ENCODE data around the gene FANCD2. TPM values are rescaled to one million over a fixed set of nuclear protein-coding genes. Genes with fewer than 3 reads are reported as not detected.
"Not testable (repeated sequence)": the region's sequence is repeated elsewhere in the genome, so short reads cannot be mapped to it uniquely, and the experiment has no call there.

FANCD2 gene
- total and polyA plus RNA-seq, 2 donors (not counting 1 experiment from before 2014, with no cell fraction given), result 7.1 to 9.7 TPM

DNA sequence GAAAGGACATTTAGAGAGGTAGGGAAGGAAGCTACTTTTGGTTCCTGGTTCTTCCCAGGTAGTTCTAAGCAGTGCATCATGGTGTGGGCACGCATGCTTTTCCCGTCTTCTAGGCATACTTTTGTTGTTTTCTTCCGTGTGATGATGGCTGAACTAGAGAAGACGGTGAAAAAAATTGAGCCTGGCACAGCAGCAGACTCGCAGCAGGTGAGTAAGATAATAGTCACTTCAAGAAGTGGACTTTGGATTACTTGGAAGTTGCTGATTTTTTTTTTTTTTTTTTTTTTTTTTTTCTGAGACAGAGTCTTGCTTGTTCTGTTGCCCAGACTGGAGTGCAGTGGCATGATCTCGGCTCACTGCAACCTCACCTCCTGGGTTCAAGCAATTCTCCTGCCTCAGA is 63.9 kb downstream of the FANCD2 start:
- Histone ChIP-seq H3K27me3 (ENCODE audit: control insufficient read depth, insufficient read depth, low read length) (no peaks in the 10 kb centered on the region), H2AFZ (ENCODE audit: low read length) (no peak overlapping the region), H3K9ac (ENCODE audit: insufficient read depth, low read length) (no peak overlapping the region), H3K4me2 (ENCODE audit: extremely low read depth, insufficient read depth, low read length) (no peak overlapping the region), H3K79me2 (ENCODE audit: control insufficient read depth, insufficient read depth, low read length) (no peaks in the 10 kb centered on the region), H3K4me1 (ENCODE audit: control insufficient read depth, extremely low read depth, insufficient read depth, low read length) (no peaks in the 10 kb centered on the region), H3K4me3 (replicated peaks in 1 of 4; ENCODE audit: control extremely low read depth in 1 of 4, insufficient read depth in 1 of 4, low read depth in 3 of 4, low read length in 4 of 4) (no peak overlapping the region), H3K9me3 (ENCODE audit: control insufficient read depth, insufficient read depth, low read depth, low read length) (no peaks in the 10 kb centered on the region), H3K27ac (ENCODE audit: insufficient read depth, low read length) (no peak overlapping the region), H3K36me3 (ENCODE audit: control insufficient read depth, insufficient read depth, low read length) (peaks cover 2% of the 10 kb centered on the region), H4K20me1 (ENCODE audit: control insufficient read depth, extremely low read depth, insufficient read depth, low read length) (no peaks in the 10 kb centered on the region)
- TF ChIP-seq, protein P1, sequence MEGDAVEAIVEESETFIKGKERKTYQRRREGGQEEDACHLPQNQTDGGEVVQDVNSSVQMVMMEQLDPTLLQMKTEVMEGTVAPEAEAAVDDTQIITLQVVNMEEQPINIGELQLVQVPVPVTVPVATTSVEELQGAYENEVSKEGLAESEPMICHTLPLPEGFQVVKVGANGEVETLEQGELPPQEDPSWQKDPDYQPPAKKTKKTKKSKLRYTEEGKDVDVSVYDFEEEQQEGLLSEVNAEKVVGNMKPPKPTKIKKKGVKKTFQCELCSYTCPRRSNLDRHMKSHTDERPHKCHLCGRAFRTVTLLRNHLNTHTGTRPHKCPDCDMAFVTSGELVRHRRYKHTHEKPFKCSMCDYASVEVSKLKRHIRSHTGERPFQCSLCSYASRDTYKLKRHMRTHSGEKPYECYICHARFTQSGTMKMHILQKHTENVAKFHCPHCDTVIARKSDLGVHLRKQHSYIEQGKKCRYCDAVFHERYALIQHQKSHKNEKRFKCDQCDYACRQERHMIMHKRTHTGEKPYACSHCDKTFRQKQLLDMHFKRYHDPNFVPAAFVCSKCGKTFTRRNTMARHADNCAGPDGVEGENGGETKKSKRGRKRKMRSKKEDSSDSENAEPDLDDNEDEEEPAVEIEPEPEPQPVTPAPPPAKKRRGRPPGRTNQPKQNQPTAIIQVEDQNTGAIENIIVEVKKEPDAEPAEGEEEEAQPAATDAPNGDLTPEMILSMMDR (conservative IDR thresholded peaks at IDR 0.05 in 1 of 2, IDR thresholded peaks at IDR 0.05 in 1 of 2; ENCODE audit: low read depth in 1 of 2, low read length in 2 of 2), result no peak
- no peak for TF ChIP-seq EZH2 (IDR thresholded peaks at IDR 0.05; ENCODE audit: low read length, missing control alignments)
- no peak for DNase-seq (ENCODE audit: low read depth in 2 of 2)

- H3K4me2 ChIP-seq (ENCODE audit: extremely low read depth, insufficient read depth, low read length); H3K9ac ChIP-seq (ENCODE audit: insufficient read depth, low read length); H4K20me1 ChIP-seq (ENCODE audit: control insufficient read depth, extremely low read depth, insufficient read depth, low read length); H3K79me2 ChIP-seq (ENCODE audit: control insufficient read depth, insufficient read depth, low read length); H3K27ac ChIP-seq (ENCODE audit: insufficient read depth, low read length); H3K9me3 ChIP-seq (ENCODE audit: control insufficient read depth, insufficient read depth, low read depth, low read length); H3K27me3 ChIP-seq (ENCODE audit: control insufficient read depth, insufficient read depth, low read length); H2AFZ ChIP-seq (ENCODE audit: low read length); H3K36me3 ChIP-seq (ENCODE audit: control insufficient read depth, insufficient read depth, low read length); H3K4me3 ChIP-seq (replicated peaks in 1 of 4; ENCODE audit: control extremely low read depth in 1 of 4, insufficient read depth in 1 of 4, low read depth in 3 of 4, low read length in 4 of 4); H3K4me1 ChIP-seq (ENCODE audit: control insufficient read depth, extremely low read depth, insufficient read depth, low read length); DNase-seq (ENCODE audit: low read depth in 2 of 2): not testable (repeated sequence)
Observed at GRCh38 chr3:10090774-10091173, 64.5 kb downstream of the FANCD2 start.

DNA sequence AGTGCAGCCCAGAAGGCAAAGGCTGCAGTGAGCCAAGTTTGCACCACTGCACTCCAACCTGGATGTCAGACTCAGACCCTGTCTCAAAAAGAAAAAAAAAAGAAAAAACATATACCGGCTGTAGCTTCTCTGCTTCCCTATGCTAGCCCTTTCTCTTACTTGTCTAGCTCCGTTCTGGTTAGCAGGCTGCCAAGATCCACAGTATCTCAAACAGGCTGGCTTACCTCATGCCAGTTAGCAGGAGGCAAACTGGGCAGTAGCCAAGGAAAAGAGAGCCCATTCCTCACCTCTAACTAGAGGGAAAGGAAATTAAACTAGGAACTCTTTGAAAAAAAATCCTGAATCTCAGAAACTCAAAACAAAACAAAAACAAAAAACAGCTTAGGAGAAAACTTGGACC is 65.2 kb downstream of the FANCD2 start:
- H4K20me1 ChIP-seq (ENCODE audit: control insufficient read depth, extremely low read depth, insufficient read depth, low read length); H3K4me2 ChIP-seq (ENCODE audit: extremely low read depth, insufficient read depth, low read length); H3K4me3 ChIP-seq (replicated peaks in 1 of 4; ENCODE audit: control extremely low read depth in 1 of 4, insufficient read depth in 1 of 4, low read depth in 3 of 4, low read length in 4 of 4): not testable (repeated sequence)

DNA sequence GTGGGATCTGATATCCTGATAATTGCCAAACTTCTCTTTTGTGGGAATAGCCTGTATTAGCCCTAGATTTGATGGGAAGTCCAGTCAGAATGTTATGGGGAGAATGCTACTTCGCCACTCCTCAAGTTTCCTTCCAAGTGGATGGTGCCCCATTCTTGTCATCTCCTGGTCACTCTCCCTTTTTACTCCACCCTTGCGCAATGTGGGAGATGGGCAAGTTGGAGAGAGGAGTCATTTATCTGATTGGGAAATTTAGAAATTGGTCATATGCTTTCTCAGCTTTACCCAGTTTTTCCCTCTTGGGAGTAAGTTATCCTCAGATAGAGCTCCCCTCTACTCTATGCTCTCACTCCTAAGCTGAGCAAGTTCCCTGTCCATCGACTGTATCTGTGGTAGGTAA is 67.4 kb downstream of the FANCD2 start:
- no peak for DNase-seq (ENCODE audit: low read depth in 2 of 2)
- H3K36me3 ChIP-seq (ENCODE audit: control insufficient read depth, insufficient read depth, low read length), result peaks cover 2% of the 10 kb centered on the region
- no peak overlapping the region for H3K4me2 ChIP-seq (ENCODE audit: extremely low read depth, insufficient read depth, low read length)
- H3K79me2 ChIP-seq (ENCODE audit: control insufficient read depth, insufficient read depth, low read length), result no peaks in the 10 kb centered on the region
- H3K9me3 ChIP-seq (ENCODE audit: control insufficient read depth, insufficient read depth, low read depth, low read length), result no peaks in the 10 kb centered on the region
- no peak overlapping the region for H3K27ac ChIP-seq (ENCODE audit: insufficient read depth, low read length)
- no peak overlapping the region for H2AFZ ChIP-seq (ENCODE audit: low read length)
- no peak overlapping the region for H3K9ac ChIP-seq (ENCODE audit: insufficient read depth, low read length)
- H3K4me3 ChIP-seq (replicated peaks in 1 of 4; ENCODE audit: control extremely low read depth in 1 of 4, insufficient read depth in 1 of 4, low read depth in 3 of 4, low read length in 4 of 4), result no peak overlapping the region
- TF ChIP-seq EZH2 (IDR thresholded peaks at IDR 0.05; ENCODE audit: low read length, missing control alignments), result no peak
- TF ChIP-seq, protein P1 (conservative IDR thresholded peaks at IDR 0.05 in 1 of 2, IDR thresholded peaks at IDR 0.05 in 1 of 2; ENCODE audit: low read depth in 1 of 2, low read length in 2 of 2), result no peak
- H3K27me3 ChIP-seq (ENCODE audit: control insufficient read depth, insufficient read depth, low read length), result no peaks in the 10 kb centered on the region
- H4K20me1 ChIP-seq (ENCODE audit: control insufficient read depth, extremely low read depth, insufficient read depth, low read length), result no peaks in the 10 kb centered on the region
- no peaks in the 10 kb centered on the region for H3K4me1 ChIP-seq (ENCODE audit: control insufficient read depth, extremely low read depth, insufficient read depth, low read length)

More for the DNA sequence above, 65.2 kb downstream of the FANCD2 start:
- H3K9me3 ChIP-seq (ENCODE audit: control insufficient read depth, insufficient read depth, low read depth, low read length); H3K27ac ChIP-seq (ENCODE audit: insufficient read depth, low read length); H3K36me3 ChIP-seq (ENCODE audit: control insufficient read depth, insufficient read depth, low read length); H3K27me3 ChIP-seq (ENCODE audit: control insufficient read depth, insufficient read depth, low read length); H2AFZ ChIP-seq (ENCODE audit: low read length); H3K4me1 ChIP-seq (ENCODE audit: control insufficient read depth, extremely low read depth, insufficient read depth, low read length); H3K9ac ChIP-seq (ENCODE audit: insufficient read depth, low read length); DNase-seq (ENCODE audit: low read depth in 2 of 2); H3K79me2 ChIP-seq (ENCODE audit: control insufficient read depth, insufficient read depth, low read length): not testable (repeated sequence)
